ENCODE results near the gene C16orf78. TPM values are rescaled to one million over a fixed set of nuclear protein-coding genes. Genes with fewer than 3 reads are reported as not detected.

The C16orf78 gene
- polyA plus RNA-seq, 1 donor (not counting 4 experiments of a cell fraction or from before 2014, with no cell fraction given), result not detected

- Histone ChIP-seq H4K20me1 (ENCODE audit: control insufficient read depth, extremely low read depth, insufficient read depth, low read length) (no peaks in the 10 kb centered on the region), H3K9me1 (ENCODE audit: control insufficient read depth, extremely low read depth, insufficient read depth, low read length) (no peaks in the 10 kb centered on the region), H3K4me2 (ENCODE audit: control insufficient read depth, extremely low read depth, insufficient read depth, low read depth, low read length) (no peak overlapping the region), H3K4me1 (ENCODE audit: control insufficient read depth, extremely low read depth, insufficient read depth, low read length) (no peaks in the 10 kb centered on the region), H2AFZ (ENCODE audit: control insufficient read depth, low read length) (no peak overlapping the region), H3K4me3 (ENCODE audit: control insufficient read depth in 2 of 3, extremely low read depth in 1 of 3, insufficient read depth in 2 of 3, low read depth in 1 of 3, low read length in 3 of 3) (no peak overlapping the region), H3K9ac (ENCODE audit: control insufficient read depth, extremely low read depth, insufficient read depth, low read length) (no peak overlapping the region), H3K27me3 (ENCODE audit: control insufficient read depth, extremely low read depth, insufficient read depth, low read length) (no peaks in the 10 kb centered on the region), H3K27ac (ENCODE audit: control insufficient read depth, insufficient read depth, low read length) (no peak overlapping the region), H3K36me3 (ENCODE audit: control insufficient read depth in 2 of 2, extremely low read depth in 1 of 2, insufficient read depth in 2 of 2, low read length in 2 of 2) (no peaks in the 10 kb centered on the region), H3K79me2 (ENCODE audit: control insufficient read depth, insufficient read depth, low read length) (no peaks in the 10 kb centered on the region), H3K9me3 (ENCODE audit: control insufficient read depth, low read depth, low read length) (no peaks in the 10 kb centered on the region)
- TF ChIP-seq CTCF (optimal IDR thresholded peaks at IDR 0.05 in 1 of 3, IDR thresholded peaks at IDR 0.05 in 1 of 3, conservative IDR thresholded peaks at IDR 0.05 in 1 of 3; ENCODE audit: extremely low read depth in 1 of 3, insufficient read depth in 2 of 3, low read length in 3 of 3), result no peak
- TF ChIP-seq EZH2 (IDR thresholded peaks at IDR 0.05; ENCODE audit: low read length), result no peak
- dilution Hi-C loops (cut with MboI; ENCODE audit: extremely low pct_ligation_motif_present, low sequenced_read_pairs), result loop anchor here (25.0 kb wide), 1 partner anchor 440 kb away; no protein-coding TSS in a partner anchor
- no peak for DNase-seq (ENCODE audit: low read depth, low spot score)
- FAIRE-seq, result no peak
Measured at GRCh38 chr16:49446805-49447204, 73.2 kb downstream of the C16orf78 start.

Other genes with a start within 250 kb of the C16orf78 start
- not detected in 3 replicates for gene CBLN1, start 92.0 kb upstream of the C16orf78 start, polyA plus RNA-seq

All from keratinocyte (primary cell).